ENCODE measurements around the gene INS. TPM values are rescaled to one million over a fixed set of nuclear protein-coding genes. Genes with fewer than 3 reads are reported as not detected.
A peak's percentile ranks its signal among the peaks of the same experiment; 100 is the strongest.
"Not testable (repeated sequence)": the region's sequence is repeated elsewhere in the genome, so short reads cannot be mapped to it uniquely, and the experiment has no call there.

INS gene
- polyA plus RNA-seq, 3 donors: not detected

GRCh38 chr11:2186669-2187279 is 25.8 kb upstream of the INS start:
- DNase-seq (ENCODE audit: extremely low read depth in 1 of 11, low read depth in 9 of 11, low spot score in 4 of 11): peak in 2 of 11 donors; percentile 32 to 43

- no peak for DNase-seq (ENCODE audit: extremely low read depth in 1 of 11, low read depth in 9 of 11, low spot score in 4 of 11)
These were observed 24.5 kb upstream of the INS start for GRCh38 chr11:2185324-2186085.

- no peak for DNase-seq (ENCODE audit: extremely low read depth in 1 of 11, low read depth in 9 of 11, low spot score in 4 of 11)
These were observed 21.9 kb upstream of the INS start for GRCh38 chr11:2182692-2183474.

GRCh38 chr11:2182075-2182474 is 21.1 kb upstream of the INS start:
- DNase-seq (ENCODE audit: extremely low read depth in 1 of 11, low read depth in 9 of 11, low spot score in 4 of 11): no peak

GRCh38 chr11:2180789-2181370 is 19.9 kb upstream of the INS start:
- no peak for DNase-seq (ENCODE audit: extremely low read depth in 1 of 11, low read depth in 9 of 11, low spot score in 4 of 11)

- no peak for DNase-seq (ENCODE audit: extremely low read depth in 1 of 11, low read depth in 9 of 11, low spot score in 4 of 11)
These were observed 19.3 kb upstream of the INS start for GRCh38 chr11:2180347-2180746.

GRCh38 chr11:2179516-2179915 is 18.5 kb upstream of the INS start:
- no peak for DNase-seq (ENCODE audit: extremely low read depth in 1 of 11, low read depth in 9 of 11, low spot score in 4 of 11)

- peak in 1 of 11 donors; percentile 54 for DNase-seq (ENCODE audit: extremely low read depth in 1 of 11, low read depth in 9 of 11, low spot score in 4 of 11)
These were observed 18.0 kb upstream of the INS start for GRCh38 chr11:2178906-2179494.

- DNase-seq (ENCODE audit: extremely low read depth in 1 of 11, low read depth in 9 of 11, low spot score in 4 of 11): not testable (repeated sequence)
These were observed 17.2 kb upstream of the INS start for GRCh38 chr11:2178055-2178773.

- no peak for DNase-seq (ENCODE audit: extremely low read depth in 1 of 11, low read depth in 9 of 11, low spot score in 4 of 11)
These were observed 16.1 kb upstream of the INS start for GRCh38 chr11:2177076-2177475.

GRCh38 chr11:2176389-2176900 is 15.4 kb upstream of the INS start:
- no peak for DNase-seq (ENCODE audit: extremely low read depth in 1 of 11, low read depth in 9 of 11, low spot score in 4 of 11)

GRCh38 chr11:2175659-2176058 is 14.7 kb upstream of the INS start:
- DNase-seq (ENCODE audit: extremely low read depth in 1 of 11, low read depth in 9 of 11, low spot score in 4 of 11): peak in 2 of 11 donors; percentile 31 to 32

- no peak for DNase-seq (ENCODE audit: extremely low read depth in 1 of 11, low read depth in 9 of 11, low spot score in 4 of 11)
These were observed 13.4 kb upstream of the INS start for GRCh38 chr11:2174361-2174760.

- DNase-seq (ENCODE audit: extremely low read depth in 1 of 11, low read depth in 9 of 11, low spot score in 4 of 11): no peak
These were observed 12.8 kb upstream of the INS start for GRCh38 chr11:2173761-2174160.

- DNase-seq (ENCODE audit: extremely low read depth in 1 of 11, low read depth in 9 of 11, low spot score in 4 of 11): no peak
These were observed 12.2 kb upstream of the INS start for GRCh38 chr11:2173150-2173693.

GRCh38 chr11:2172676-2173075 is 11.7 kb upstream of the INS start:
- no peak for DNase-seq (ENCODE audit: extremely low read depth in 1 of 11, low read depth in 9 of 11, low spot score in 4 of 11)

- DNase-seq (ENCODE audit: extremely low read depth in 1 of 11, low read depth in 9 of 11, low spot score in 4 of 11): no peak
These were observed 10.6 kb upstream of the INS start, which contains the start of gene TH for GRCh38 chr11:2171591-2172003. Gene TH (minus strand): TSS chr11:2171815. CDS start chr11:2171786, 29 bp downstream.
